ENCODE data around the gene RASSF6.
A peak's percentile ranks its signal among the peaks of the same experiment; 100 is the strongest.
"Not testable (repeated sequence)": the region's sequence is repeated elsewhere in the genome, so short reads cannot be mapped to it uniquely, and the experiment has no call there.

Gene RASSF6

GRCh38 chr4:73606465-73606974, 13.7 kb downstream of the RASSF6 start:
- no peaks in the 10 kb centered on the region for H3K36me3 ChIP-seq (ENCODE audit: insufficient read depth, low read length)
- no peak for DNase-seq (ENCODE audit: low read depth, low spot score)
- H3K4me3 ChIP-seq: no peak overlapping the region
- TF ChIP-seq POLR2AphosphoS5 (IDR thresholded peaks at IDR 0.05; ENCODE audit: borderline replicate concordance, low read depth, low read length): no peak
- TF ChIP-seq EZH2 (IDR thresholded peaks at IDR 0.05): no peak
- no peak for TF ChIP-seq FOXP2 (optimal IDR thresholded peaks at IDR 0.05; ENCODE audit: control extremely low read depth, extremely low read length, insufficient read depth)
- no peak overlapping the region for H3K9ac ChIP-seq (ENCODE audit: insufficient read length)
- no peak overlapping the region for H3K27ac ChIP-seq
- H3K9me3 ChIP-seq (ENCODE audit: low read depth, low read length): no peaks in the 10 kb centered on the region

DNA sequence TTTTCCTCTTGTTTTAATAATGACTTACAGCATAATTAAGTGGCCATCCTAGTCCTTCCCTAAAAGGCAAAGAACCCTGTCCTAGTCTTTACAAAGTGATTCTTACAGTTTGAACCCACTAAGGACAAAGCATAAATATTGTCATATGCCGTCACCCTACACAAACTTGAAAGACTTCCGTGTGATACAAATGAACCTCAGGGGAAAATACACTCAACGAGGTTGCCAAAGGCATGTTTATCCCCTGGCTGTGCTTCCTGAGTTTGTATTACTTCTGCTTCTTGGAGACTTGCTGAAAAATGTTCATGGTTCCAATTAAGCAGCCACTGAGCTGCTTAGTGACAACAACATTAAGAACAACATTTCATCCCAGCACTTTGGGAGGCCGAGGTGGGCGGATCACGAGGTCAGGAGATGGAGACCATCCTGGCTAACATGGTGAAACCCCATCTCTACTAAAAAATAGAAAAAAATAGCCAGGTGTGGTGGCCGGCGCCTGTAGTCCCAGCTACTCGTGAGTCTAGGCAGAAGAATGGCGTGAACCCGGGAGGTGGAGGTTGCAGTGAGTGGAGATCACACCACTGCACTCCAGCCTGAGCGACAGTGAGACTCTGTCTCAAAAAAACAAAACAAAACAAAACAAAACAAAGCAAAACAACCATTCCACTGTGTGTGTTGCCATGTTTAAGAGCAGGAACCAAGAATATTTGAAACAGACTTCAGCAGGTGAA, 16.2 kb downstream of the RASSF6 start:
- Histone ChIP-seq H3K9ac (ENCODE audit: insufficient read length) (peak overlapping the region; percentile 35), H3K4me3 (peak overlapping the region; percentile 67)

DNA sequence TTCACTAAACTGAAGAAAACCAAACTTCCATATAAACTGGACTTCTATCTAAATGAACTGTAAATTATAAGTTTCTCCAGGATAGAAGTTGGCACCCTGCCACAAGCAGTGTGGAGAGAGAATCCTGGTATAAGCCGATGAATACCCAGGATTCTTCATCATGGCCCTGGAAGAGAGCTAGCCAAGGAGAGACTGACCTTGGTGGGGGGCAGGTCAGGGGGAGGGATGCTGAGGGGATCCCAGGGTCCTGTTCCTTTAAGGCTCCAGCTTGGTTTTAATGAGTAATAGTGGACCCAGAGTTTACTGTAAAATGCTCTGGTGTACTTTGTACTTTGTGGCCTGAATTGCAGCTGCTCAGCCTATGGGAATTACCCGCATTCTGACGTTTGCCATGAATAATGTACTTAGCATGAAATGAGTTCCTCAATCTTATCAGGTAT, 16.9 kb downstream of the RASSF6 start:
- H3K4me3 ChIP-seq: peak overlapping the region; percentile 67
- H3K36me3 ChIP-seq (ENCODE audit: insufficient read depth, low read length): no peaks in the 10 kb centered on the region
- peak overlapping the region; percentile 90 for H3K27ac ChIP-seq
- no peak overlapping the region for H3K9ac ChIP-seq (ENCODE audit: insufficient read length)
- H3K9me3 ChIP-seq (ENCODE audit: low read depth, low read length): no peaks in the 10 kb centered on the region
- peak; percentile 48 for DNase-seq (ENCODE audit: low read depth, low spot score)
- no peak for TF ChIP-seq EZH2 (IDR thresholded peaks at IDR 0.05)
- TF ChIP-seq FOXP2 (optimal IDR thresholded peaks at IDR 0.05; ENCODE audit: control extremely low read depth, extremely low read length, insufficient read depth): no peak
- no peak for TF ChIP-seq POLR2AphosphoS5 (IDR thresholded peaks at IDR 0.05; ENCODE audit: borderline replicate concordance, low read depth, low read length)

More for the DNA sequence above, 16.2 kb downstream of the RASSF6 start:
- H3K36me3 ChIP-seq (ENCODE audit: insufficient read depth, low read length): no peaks in the 10 kb centered on the region
- peak overlapping the region; percentile 90 for H3K27ac ChIP-seq
- H3K9me3 ChIP-seq (ENCODE audit: low read depth, low read length): no peaks in the 10 kb centered on the region
- peak; percentile 55 for DNase-seq (ENCODE audit: low read depth, low spot score)
- TF ChIP-seq FOXP2 (optimal IDR thresholded peaks at IDR 0.05; ENCODE audit: control extremely low read depth, extremely low read length, insufficient read depth) (peak; percentile 86), POLR2AphosphoS5 (IDR thresholded peaks at IDR 0.05; ENCODE audit: borderline replicate concordance, low read depth, low read length) (no peak)

- DNase-seq (ENCODE audit: low read depth, low spot score): no peak
- H3K36me3 ChIP-seq (ENCODE audit: insufficient read depth, low read length): no peaks in the 10 kb centered on the region
- H3K4me3 ChIP-seq: no peak overlapping the region
Observed at GRCh38 chr4:73600954-73601353, 19.3 kb downstream of the RASSF6 start.

GRCh38 chr4:73599182-73599581, 21.1 kb downstream of the RASSF6 start:
- Histone ChIP-seq H3K9me3 (ENCODE audit: low read depth, low read length) (no peaks in the 10 kb centered on the region), H3K4me3 (peak overlapping the region; percentile 36; the same call in 1 of the 2 replicates), H3K36me3 (ENCODE audit: insufficient read depth, low read length) (no peaks in the 10 kb centered on the region), H3K9ac (ENCODE audit: insufficient read length) (no peak overlapping the region), H3K27ac (peak overlapping the region; percentile 73)
- no peak for DNase-seq (ENCODE audit: low read depth, low spot score)
- TF ChIP-seq FOXP2 (optimal IDR thresholded peaks at IDR 0.05; ENCODE audit: control extremely low read depth, extremely low read length, insufficient read depth) (no peak), EZH2 (IDR thresholded peaks at IDR 0.05) (no peak), POLR2AphosphoS5 (IDR thresholded peaks at IDR 0.05; ENCODE audit: borderline replicate concordance, low read depth, low read length) (no peak)

More at GRCh38 chr4:73600954-73601353, 19.3 kb downstream of the RASSF6 start:
- TF ChIP-seq FOXP2 (optimal IDR thresholded peaks at IDR 0.05; ENCODE audit: control extremely low read depth, extremely low read length, insufficient read depth): no peak
- Histone ChIP-seq H3K9ac (ENCODE audit: insufficient read length) (no peak overlapping the region), H3K9me3 (ENCODE audit: low read depth, low read length) (no peaks in the 10 kb centered on the region), H3K27ac (no peak overlapping the region)

DNA sequence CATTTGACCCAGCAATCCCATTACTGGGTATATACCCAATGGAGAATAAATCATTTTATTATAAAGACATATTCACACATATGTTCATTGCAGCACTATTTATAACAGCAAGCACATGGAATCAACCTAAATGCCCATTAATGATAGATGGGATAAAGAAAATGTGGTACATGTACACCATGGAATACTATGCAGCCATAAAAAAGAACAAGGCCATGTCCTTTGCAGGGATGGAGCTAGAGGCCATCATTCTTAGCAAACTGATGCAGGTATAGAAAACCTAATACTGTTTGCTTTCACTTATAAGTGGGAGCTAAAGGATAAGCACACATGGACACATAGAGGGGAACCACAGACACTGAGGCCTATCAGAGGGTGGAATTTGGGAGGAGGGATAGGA, 22.6 kb downstream of the RASSF6 start:
- H3K9me3 ChIP-seq (ENCODE audit: low read depth, low read length): no peaks in the 10 kb centered on the region
- no peak for DNase-seq (ENCODE audit: low read depth, low spot score)
- H3K4me3 ChIP-seq: no peak overlapping the region
- TF ChIP-seq EZH2 (IDR thresholded peaks at IDR 0.05) (no peak), FOXP2 (optimal IDR thresholded peaks at IDR 0.05; ENCODE audit: control extremely low read depth, extremely low read length, insufficient read depth) (no peak), POLR2AphosphoS5 (IDR thresholded peaks at IDR 0.05; ENCODE audit: borderline replicate concordance, low read depth, low read length) (no peak)
- H3K9ac ChIP-seq (ENCODE audit: insufficient read length): no peak overlapping the region
- no peak overlapping the region for H3K27ac ChIP-seq
- no peaks in the 10 kb centered on the region for H3K36me3 ChIP-seq (ENCODE audit: insufficient read depth, low read length)

GRCh38 chr4:73597183-73597582, 23.1 kb downstream of the RASSF6 start:
- H3K27ac ChIP-seq; DNase-seq (ENCODE audit: low read depth, low spot score); H3K9me3 ChIP-seq (ENCODE audit: low read depth, low read length); H3K9ac ChIP-seq (ENCODE audit: insufficient read length); H3K36me3 ChIP-seq (ENCODE audit: insufficient read depth, low read length); H3K4me3 ChIP-seq: not testable (repeated sequence)

GRCh38 chr4:73596001-73596400, 24.2 kb downstream of the RASSF6 start:
- H3K27ac ChIP-seq: no peak overlapping the region
- DNase-seq (ENCODE audit: low read depth, low spot score): no peak

More at GRCh38 chr4:73596001-73596400, 24.2 kb downstream of the RASSF6 start:
- Histone ChIP-seq H3K4me3 (no peak overlapping the region), H3K36me3 (ENCODE audit: insufficient read depth, low read length) (no peaks in the 10 kb centered on the region), H3K9me3 (ENCODE audit: low read depth, low read length) (no peaks in the 10 kb centered on the region), H3K9ac (ENCODE audit: insufficient read length) (no peak overlapping the region)
- TF ChIP-seq POLR2AphosphoS5 (IDR thresholded peaks at IDR 0.05; ENCODE audit: borderline replicate concordance, low read depth, low read length): no peak
- no peak for TF ChIP-seq FOXP2 (optimal IDR thresholded peaks at IDR 0.05; ENCODE audit: control extremely low read depth, extremely low read length, insufficient read depth)
- no peak for TF ChIP-seq EZH2 (IDR thresholded peaks at IDR 0.05)

Data from SK-N-MC (cell line).